ENCODE measurements around the gene NISCH.

NISCH gene

GRCh38 chr3:52443791-52444687 lies 11.4 kb upstream of the NISCH start:
- no peak for TF ChIP-seq CREB1 (IDR thresholded peaks at IDR 0.05; ENCODE audit: low read depth)

DNA sequence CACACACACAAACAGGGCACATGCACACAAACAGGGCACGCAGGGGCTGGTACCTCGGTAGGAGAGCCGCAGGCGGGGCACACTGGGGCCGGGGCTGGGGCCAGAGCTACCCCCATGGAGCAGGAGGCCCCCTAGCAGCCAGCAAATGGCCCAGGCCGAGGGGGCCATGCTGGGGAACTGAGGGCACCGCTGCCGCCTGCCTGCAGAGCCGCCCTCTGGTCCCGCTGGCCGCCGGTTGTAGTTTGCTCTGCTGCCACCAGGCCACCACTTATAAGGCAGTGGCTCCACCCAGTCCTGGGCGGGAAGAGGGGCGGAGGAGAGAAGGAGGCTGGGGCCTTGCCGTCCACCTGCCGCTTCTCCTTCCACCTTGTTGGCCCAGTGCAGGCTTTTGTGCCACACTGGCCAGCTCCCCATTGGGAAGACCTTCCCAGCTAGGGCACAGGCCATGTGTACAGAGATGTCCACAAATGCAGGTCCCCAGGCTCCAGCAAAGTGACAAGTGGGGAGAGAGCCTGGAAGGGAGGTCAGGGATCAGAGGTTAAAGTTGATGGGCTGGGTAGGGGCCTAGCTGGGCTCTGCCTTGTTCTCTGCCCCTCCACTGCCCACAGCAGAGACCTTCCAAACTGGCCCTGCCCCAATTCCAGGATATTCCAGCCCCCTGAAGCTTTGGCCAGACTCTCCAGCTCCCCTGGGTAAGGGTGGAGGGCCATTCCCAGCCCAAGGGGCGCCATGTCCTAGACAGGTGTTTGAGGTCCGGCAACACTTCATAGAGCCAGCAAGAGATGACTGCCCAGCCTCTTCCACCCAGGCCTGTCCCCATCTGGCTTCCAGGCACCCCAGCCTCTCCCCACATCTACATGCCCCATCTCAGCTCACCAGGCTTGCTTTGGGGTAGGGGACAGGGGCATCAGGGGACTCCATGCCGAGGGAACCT lies 10.3 kb upstream of the NISCH start, which contains the start of gene SEMA3G:
TSS of gene SEMA3G (minus strand) at position 244 of the 934 bp plus-strand sequence. CDS start at position 168, 76 bp downstream.
- TF ChIP-seq TAF1 (IDR thresholded peaks at IDR 0.05; ENCODE audit: low read depth), result peak; percentile 41; the same call in 1 of the 2 replicates
- no peak for TF ChIP-seq RAD21 (IDR thresholded peaks at IDR 0.05; ENCODE audit: low read depth)
- peak; percentile 12; the same call in 1 of the 2 replicates for TF ChIP-seq YY1 (IDR thresholded peaks at IDR 0.05; ENCODE audit: low read depth)
- TF ChIP-seq, protein P1, sequence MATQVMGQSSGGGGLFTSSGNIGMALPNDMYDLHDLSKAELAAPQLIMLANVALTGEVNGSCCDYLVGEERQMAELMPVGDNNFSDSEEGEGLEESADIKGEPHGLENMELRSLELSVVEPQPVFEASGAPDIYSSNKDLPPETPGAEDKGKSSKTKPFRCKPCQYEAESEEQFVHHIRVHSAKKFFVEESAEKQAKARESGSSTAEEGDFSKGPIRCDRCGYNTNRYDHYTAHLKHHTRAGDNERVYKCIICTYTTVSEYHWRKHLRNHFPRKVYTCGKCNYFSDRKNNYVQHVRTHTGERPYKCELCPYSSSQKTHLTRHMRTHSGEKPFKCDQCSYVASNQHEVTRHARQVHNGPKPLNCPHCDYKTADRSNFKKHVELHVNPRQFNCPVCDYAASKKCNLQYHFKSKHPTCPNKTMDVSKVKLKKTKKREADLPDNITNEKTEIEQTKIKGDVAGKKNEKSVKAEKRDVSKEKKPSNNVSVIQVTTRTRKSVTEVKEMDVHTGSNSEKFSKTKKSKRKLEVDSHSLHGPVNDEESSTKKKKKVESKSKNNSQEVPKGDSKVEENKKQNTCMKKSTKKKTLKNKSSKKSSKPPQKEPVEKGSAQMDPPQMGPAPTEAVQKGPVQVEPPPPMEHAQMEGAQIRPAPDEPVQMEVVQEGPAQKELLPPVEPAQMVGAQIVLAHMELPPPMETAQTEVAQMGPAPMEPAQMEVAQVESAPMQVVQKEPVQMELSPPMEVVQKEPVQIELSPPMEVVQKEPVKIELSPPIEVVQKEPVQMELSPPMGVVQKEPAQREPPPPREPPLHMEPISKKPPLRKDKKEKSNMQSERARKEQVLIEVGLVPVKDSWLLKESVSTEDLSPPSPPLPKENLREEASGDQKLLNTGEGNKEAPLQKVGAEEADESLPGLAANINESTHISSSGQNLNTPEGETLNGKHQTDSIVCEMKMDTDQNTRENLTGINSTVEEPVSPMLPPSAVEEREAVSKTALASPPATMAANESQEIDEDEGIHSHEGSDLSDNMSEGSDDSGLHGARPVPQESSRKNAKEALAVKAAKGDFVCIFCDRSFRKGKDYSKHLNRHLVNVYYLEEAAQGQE (IDR thresholded peaks at IDR 0.05; ENCODE audit: low read depth), result no peak
- TF ChIP-seq MAX (IDR thresholded peaks at IDR 0.05), result peak; percentile 50; the same call in 1 of the 2 replicates

DNA sequence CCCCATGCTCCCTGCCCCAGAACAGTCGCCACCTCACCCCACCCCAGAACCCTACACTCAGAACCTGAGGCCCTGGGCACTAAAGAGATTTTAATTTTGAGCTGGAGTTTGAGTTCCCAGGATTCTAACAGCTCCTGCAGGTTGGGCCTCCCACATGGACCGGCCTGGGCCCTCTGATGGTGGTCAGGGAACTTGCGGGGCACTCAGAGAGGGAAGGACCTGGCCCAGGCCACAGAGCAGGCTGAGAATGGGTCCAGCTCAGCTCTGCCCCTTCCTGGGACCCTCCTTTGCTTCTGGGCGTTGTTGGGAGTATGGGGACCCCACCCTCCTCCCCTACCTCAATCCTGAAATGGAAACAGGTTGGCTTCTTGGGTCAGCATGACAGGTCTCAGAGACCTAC lies 9.4 kb upstream of the NISCH start:
- TF ChIP-seq EP300 (IDR thresholded peaks at IDR 0.05; ENCODE audit: borderline replicate concordance) (no peak), TEAD4 (IDR thresholded peaks at IDR 0.05) (no peak), TAF1 (IDR thresholded peaks at IDR 0.05; ENCODE audit: low read depth) (no peak), EGR1 (IDR thresholded peaks at IDR 0.05) (no peak), CEBPB (IDR thresholded peaks at IDR 0.05) (no peak), MAX (IDR thresholded peaks at IDR 0.05) (no peak), RAD21 (IDR thresholded peaks at IDR 0.05; ENCODE audit: low read depth) (no peak), NFIC (IDR thresholded peaks at IDR 0.05) (no peak), CREB1 (IDR thresholded peaks at IDR 0.05; ENCODE audit: low read depth) (no peak), ZBTB7A (IDR thresholded peaks at IDR 0.05; ENCODE audit: low read depth) (no peak), TCF12 (IDR thresholded peaks at IDR 0.05; ENCODE audit: low read depth) (no peak), FOXM1 (IDR thresholded peaks at IDR 0.05; ENCODE audit: borderline replicate concordance, low read depth) (no peak)
- TF ChIP-seq, protein P1 (IDR thresholded peaks at IDR 0.05; ENCODE audit: low read depth), result no peak

DNA sequence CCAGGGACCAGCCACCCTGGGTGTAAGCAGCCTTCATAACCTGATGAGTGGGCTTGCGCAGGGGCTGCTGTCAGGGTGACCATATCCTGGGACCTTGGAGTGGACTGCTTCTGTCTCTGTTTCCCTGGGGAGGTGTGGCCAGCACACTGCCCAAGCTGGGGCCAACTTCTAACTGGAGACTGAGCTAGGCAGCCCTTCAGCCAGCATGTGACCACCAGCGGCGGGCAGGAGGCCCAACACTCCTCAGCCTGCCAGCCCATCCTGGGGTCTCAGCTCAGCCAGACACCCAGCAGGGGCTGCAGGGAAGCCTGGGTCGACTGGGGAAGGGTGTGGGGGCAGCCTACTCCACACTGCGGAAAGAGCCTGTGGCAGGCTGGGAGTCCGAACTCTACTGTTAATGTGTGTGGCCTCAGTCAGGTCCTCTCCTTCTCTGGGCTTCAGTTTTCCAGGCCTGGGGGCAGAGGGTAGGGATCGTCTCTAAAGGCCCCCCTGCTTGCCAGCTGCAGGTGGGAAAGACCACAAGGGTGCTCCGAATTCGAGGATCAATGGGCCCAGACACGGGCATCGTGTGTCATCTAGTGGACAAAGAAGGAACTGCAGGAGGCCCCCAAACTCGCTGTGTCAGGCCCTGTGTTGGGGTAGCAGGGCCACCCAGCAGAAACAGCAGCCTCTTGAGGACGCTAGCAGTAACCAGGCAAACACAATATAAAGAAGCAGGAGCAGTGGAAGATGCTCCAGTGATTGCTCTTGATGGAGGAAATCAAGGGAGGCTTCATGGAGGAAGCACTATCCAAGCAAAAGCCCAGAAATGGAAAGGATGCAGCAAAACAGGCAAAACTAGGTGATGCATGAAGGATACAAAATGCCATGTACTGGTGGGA lies 8.5 kb upstream of the NISCH start:
- TF ChIP-seq ZBTB7A (IDR thresholded peaks at IDR 0.05; ENCODE audit: low read depth) (0 out of 2 replicates have a peak, but pooled peaks have one; percentile 20), RAD21 (IDR thresholded peaks at IDR 0.05; ENCODE audit: low read depth) (peak; percentile 98), MAX (IDR thresholded peaks at IDR 0.05) (peak; percentile 50; the same call in 1 of the 2 replicates), YY1 (IDR thresholded peaks at IDR 0.05; ENCODE audit: low read depth) (no peak), EP300 (IDR thresholded peaks at IDR 0.05; ENCODE audit: borderline replicate concordance) (no peak), USF1 (IDR thresholded peaks at IDR 0.05) (no peak), NFIC (IDR thresholded peaks at IDR 0.05) (no peak), TEAD4 (IDR thresholded peaks at IDR 0.05) (no peak)
- TF ChIP-seq, protein P1 (IDR thresholded peaks at IDR 0.05; ENCODE audit: low read depth), result no peak

All from Ishikawa (cell line).